Superior temporal gyrus (tissue), 1 donor: ENCODE results near the gene CGB7.
"Not testable (repeated sequence)": the region's sequence is repeated elsewhere in the genome, so short reads cannot be mapped to it uniquely, and the experiment has no call there.

Source experiments
- DNase-seq: peaks from one replicate; pipeline ENCODE4 v3.0.0-alpha.2; 2016; ENCODE audit errors: extremely low spot score

Gene CGB7

DNA sequence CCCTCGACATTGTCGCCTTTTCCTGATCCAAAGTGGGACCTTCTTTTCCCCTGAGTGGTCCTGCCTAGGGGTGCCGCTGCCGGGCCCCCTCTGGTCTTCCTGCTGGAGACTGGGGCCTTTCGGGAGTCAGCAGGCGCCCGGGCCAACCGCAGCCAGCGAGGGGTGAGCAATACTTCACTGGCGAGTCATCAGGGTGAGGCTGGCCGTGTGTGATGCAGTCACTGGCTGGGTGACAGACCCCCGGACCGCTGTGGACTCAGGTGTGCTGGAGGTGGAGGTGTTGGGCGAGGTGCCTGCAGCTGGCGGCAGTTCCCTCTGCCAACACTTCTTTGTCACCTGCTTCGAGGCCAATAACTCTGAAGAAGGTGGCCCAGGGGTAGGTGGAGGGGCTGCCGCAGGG, 15.4 kb downstream of the CGB7 start:
- DNase-seq, result no peak

DNA sequence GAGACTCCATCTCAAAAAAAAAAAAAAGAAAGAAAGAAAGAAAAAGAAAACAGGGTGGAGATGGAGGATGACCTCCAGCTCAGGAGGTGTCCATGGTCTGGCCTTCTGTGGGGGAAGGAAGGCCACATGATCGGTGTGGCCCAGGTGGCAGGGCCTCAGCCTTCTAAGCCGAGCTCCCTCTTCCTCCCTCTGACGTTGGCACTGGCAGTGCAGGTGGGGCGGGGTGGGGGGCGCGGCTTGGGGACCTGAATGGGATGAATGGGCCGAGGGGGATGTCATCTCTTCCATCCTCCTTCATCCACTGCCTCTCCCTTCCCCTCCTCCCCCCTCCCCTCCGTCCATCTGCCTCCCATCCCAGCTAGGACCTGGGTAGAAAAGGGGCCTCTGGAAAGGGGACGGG, 17.8 kb downstream of the CGB7 start:
- not testable (repeated sequence) for DNase-seq

DNA sequence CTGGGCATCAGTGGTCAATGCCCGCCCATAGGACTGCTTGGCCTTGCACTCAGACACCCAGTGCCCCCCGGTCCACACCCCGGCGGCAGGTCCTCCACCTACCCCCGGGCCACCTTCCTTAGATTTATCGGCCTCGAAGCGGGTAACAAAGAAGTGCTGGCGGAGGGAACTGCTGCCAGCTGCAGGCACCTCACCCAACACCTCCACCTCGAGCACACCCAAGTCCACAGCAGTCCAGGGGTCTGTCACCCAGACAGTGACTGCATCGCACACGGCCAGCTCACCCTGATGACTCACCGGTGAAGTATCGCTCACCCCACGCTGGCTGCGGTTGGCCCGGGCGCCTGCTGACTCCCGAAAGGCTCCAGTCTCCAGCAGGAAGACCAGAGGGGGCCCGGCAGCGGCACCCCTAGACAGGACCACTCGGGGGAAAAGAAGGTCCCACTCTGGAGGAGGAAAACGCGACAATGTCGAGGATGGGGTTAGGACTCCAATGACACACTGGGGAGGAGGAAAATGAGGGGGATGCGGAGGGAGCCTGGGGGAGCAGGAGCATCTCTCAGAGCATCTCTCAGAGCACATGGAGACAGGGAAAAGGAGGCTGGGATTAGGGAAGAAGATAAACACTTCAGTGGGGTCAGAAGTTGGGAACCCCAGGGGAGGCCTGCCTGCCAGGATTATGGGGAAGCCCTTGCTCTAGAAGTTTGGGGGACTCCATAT, 18.8 kb downstream of the CGB7 start:
- not testable (repeated sequence) for DNase-seq

DNA sequence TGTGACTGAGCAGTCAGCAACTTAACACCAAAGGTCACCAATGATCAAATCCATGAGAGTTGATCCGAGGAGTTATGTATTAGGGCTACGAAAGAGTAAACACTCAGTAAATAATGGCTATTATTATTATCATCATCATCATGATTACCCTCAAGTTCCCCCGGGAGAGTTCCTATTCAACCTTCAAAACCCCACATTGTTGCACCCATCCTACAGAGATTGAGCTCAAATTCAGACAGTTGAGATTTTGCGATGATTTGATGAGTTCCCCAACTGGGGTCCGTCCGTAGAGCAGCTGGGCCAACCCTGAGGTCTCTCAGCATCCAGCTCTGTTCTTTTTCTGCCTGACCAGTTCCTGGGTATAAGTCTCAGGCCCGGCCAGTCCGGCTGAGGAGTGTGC, 19.4 kb downstream of the CGB7 start:
- DNase-seq, result not testable (repeated sequence)

DNA sequence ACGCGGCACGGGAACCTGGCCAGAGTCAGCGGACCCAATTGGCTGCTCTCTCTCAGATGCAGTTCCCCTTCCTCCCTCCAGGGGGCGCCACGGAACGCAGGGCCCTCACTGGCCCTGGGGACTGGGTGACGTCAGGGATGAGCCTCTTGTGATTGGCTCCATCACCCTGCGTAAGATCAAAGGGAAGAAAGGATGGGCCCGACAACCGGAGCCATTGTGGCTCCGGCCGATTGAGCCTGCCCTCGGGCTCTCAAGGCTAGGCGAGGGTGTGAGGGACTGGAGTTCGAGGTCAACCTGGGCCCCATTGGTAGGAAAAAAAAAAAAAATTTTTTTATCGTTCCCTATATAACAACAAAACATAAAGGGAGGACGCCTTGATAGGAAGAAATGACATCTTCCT, 20.7 kb downstream of the CGB7 start, which contains the start of gene CGB1:
Gene CGB1, minus strand, starts transcription at position 81 of the 400 bp plus-strand sequence. CDS start 184 bp downstream, outside the sequence.
- DNase-seq, result not testable (repeated sequence)

DNA sequence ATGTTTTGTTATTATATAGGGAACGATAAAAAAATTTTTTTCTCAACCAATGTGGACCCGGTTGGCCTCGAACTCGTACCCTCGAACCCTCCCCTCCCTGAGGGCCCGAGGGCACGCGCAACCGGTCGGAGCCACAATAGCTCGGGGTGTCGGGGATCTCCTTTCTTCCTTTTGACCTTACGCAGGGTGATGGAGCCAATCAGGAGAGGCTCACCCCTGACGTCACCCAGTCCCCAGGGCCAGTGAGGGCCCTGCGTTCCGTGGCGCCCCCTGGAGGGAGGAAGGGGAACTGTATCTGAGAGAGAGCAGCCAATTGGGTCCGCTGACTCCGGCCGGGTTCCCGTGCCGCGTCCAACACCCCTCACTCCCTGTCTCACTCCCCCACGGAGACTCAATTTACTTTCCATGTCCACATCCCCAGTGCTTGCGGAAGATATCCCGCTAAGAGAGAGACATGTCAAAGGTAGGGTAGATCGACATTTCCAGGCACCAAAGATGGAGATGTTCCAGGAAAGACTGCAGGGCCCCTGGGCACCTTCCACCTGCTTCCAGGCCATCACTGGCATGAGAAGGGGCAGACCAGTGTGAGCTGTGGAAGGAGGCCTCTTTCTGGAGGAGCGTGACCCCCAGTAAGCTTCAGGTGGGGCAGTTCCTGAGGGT, 25.8 kb downstream of the CGB7 start, which contains the start of gene CGB2:
Gene CGB2, plus strand, starts transcription at position 249 of the 660 bp plus-strand sequence. Its CDS starts 206 bp downstream, at position 455.
- DNase-seq, result not testable (repeated sequence)

DNA sequence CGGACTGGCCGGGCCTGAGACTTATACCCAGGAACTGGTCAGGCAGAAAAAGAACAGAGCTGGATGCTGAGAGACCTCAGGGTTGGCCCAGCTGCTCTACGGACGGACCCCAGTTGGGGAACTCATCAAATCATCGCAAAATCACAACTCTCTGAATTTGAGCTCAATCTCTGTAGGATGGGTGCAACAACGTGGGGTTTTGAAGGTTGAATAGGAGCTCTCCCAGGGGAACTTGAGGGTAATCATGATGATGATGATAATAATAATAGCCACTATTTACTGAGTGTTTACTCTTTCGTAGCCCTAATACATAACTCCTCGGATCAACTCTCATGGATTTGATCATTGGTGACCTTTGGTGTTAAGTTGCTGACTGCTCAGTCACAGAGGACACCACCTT, 27.2 kb downstream of the CGB7 start:
- not testable (repeated sequence) for DNase-seq

DNA sequence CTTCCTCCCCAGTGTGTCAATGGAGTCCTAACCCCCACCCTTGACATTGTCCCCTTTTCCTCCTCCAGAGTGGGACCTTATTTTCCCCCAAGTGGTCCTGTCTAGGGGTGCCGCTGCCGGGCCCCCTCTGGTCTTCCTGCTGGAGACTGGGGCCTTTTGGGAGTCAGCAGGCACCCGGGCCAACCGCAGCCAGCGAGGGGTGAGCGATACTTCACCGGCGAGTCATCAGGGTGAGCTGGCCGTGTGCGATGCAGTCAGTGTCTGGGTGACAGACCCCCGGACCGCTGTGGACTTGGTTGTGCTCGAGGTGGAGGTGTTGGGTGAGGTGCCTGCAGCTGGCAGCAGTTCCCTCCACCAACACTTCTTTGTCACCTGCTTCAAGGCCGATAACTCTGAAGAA, 27.8 kb downstream of the CGB7 start:
- not testable (repeated sequence) for DNase-seq

DNA sequence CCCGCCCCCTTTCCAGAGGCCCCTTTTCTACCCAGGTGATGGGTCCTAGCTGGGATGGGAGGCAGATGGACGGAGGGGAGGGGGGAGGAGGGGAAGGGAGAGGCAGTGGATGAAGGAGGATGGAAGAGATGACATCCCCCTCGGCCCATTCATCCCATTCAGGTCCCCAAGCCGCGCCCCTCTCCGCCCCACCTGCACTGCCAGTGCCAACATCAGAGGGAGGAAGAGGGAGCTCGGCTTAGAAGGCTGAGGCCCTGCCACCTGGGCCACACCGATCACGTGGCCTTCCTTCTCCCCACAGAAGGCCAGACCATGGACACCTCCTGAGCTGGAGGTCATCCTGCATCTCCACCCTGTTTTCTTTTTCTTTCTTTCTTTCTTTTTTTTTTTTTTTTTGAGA, 28.9 kb downstream of the CGB7 start:
- DNase-seq, result not testable (repeated sequence)

DNA sequence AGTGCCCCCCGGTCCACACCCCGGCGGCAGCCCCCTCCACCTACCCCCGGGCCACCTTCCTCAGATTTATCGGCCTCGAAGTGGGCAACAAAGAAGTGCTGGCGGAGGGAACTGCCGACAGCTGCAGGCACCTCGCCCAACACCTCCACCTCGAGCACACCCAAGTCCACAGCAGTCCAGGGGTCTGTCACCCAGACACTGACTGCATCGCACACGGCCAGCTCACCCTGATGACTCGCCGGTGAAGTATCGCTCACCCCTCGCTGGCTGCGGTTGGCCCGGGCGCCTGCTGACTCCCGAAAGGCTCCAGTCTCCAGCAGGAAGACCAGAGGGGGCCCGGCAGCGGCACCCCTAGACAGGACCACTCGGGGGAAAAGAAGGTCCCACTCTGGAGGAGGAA, 31.9 kb downstream of the CGB7 start:
- DNase-seq, result not testable (repeated sequence)

DNA sequence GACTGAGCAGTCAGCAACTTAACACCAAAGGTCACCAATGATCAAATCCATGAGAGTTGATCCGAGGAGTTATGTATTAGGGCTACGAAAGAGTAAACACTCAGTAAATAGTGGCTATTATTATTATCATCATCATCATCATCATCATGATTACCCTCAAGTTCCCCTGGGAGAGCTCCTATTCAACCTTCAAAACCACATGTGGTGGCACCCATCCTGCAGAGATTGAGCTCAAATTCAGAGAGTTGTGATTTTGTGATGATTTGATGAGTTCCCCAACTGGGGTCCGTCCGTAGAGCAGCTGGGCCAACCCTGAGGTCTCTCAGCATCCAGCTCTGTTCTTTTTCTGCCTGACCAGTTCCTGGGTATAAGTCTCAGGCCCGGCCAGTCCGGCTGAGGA, 32.5 kb downstream of the CGB7 start:
- not testable (repeated sequence) for DNase-seq

DNA sequence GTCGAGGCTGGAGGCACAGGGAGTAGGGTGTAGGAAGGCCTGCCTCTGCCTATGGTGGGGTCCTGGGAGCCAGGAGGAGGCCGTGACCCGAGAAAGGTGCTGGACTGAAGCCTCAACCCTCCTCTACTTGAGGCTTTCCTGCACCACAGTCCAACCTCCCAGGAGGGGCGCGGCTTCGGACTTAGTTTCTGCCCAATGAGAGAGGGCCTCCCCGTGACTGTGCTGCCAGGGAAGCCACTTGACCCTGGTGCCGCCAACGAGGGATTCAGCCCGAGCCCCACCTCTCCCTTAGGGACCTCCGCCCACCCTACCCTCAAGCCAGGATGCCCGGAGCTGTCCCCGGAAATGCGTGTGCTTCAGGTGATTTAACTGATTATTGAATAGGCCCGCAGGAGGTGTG, 33.3 kb downstream of the CGB7 start, which contains the start of gene CGB3:
Gene CGB3, minus strand, starts transcription at position 101 of the 400 bp plus-strand sequence. CDS start 362 bp downstream, outside the sequence.
- not testable (repeated sequence) for DNase-seq

DNA sequence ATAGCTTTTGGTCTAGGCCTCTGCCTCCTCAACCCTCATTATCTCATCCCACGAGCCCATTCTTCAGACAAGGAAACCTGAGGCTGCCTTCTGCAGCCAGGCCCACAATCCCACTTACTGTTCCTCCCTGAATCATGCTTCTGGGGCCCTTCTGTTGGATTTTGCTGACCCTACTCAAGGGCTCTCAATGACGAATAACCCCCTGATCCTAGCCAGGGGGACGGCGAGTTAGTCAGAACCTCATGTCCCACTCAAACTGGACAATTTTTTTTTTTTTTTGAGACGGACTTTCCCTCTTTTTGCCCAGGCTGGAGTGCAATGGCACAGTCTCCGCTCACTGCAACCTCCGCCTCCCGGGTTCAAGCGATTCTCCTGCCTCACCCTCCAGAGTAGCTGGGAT, 35.4 kb downstream of the CGB7 start:
- no peak for DNase-seq

DNA sequence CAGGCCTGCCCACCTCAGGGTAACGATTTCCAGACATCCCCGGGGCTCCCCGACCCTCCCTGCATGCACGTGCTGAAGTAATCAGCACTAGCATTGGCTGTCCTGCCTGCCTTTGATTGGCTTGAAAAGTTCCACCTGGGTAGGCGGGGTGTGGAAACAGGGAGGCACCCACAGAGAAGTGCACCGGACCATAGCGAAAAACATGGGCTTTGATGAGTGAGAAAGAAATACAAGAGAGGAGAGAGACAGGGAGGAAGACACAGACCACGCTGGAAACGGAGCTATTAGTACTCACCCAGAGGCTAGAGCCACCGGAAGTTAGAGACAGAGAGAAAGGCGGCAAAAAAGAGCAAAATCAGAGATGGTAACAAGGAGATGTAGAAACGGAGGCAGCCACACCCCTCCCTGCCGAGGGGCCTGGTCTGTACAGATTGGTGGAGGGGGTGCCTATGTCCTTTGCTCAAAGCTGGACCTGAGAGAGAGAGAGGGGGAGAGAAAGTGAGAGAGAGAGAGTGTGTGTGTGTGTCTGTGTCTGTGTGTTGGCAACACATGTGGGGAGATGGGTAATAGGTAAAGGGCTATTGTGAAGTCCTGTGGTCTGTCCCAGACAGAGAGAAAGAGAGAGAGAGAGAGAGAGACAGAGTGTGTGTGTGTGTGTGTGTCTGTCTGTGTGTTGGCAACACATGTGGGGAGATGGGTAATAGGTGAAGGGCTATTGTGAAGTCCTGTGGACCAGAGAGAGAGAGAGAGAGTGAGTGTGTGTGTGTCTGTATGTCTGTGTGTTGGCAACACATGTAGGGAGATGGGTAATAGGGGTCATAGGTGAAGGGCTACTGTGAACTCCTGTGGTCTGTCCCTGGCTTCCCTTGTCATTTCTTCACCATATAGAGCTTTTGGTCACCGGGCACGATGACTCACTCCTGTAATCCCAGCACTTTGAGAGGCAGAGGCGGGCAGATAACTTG, 36.3 kb downstream of the CGB7 start:
- no peak for DNase-seq

DNA sequence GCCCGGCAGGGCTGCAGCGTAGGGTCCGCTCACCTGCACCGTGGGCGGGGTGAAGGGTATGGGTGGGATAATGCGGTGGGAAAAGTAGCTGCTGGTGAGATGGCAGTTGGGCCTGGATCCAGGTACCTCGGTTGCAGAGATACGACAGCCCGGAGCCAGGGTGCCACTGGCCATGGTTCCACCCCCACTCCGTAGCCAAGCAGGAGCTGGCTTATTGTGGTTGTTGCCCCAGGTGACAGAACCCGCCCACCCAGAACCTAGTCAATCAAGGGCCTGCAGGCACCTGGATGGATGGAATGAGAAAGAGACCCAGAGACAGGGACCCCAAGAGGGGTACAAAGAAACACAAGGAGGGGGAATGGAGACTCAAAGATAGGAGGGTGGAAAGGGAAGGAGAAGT, 37.2 kb downstream of the CGB7 start:
- DNase-seq, result no peak

DNA sequence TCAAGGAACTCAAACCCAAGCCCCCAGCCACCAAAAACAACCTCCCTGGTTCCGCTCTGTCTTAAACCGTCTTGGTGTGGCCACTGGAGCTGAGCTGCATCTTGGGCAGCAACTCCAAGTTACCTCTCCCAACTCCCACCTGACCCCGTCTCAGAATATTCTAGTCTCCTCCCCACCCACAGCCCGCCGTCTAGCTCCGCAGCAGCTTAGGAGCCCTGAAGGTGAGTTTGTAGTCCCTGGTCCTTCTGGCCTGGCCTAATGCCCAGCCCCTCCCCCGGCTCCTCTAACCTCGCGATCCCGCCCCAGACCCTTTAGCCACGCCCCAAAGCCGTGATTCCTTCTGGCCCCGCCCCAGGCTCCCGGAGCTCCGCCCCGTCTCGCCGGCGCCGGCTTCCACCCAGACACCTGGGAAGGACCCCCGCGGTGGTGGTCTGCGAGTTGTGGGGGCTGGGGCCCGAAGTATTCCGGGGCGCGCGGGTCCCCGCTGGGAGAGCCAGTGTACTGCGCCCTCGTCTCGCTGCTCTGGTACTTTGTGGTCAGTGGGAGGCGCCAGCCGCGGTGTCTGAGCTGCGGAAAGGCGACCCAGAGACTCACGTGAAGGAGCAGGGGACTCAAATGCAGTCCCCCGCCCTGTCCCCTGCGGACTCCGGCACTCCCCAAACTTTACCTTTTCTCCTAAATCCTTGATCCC, 38.2 kb downstream of the CGB7 start:
- no peak for DNase-seq

DNA sequence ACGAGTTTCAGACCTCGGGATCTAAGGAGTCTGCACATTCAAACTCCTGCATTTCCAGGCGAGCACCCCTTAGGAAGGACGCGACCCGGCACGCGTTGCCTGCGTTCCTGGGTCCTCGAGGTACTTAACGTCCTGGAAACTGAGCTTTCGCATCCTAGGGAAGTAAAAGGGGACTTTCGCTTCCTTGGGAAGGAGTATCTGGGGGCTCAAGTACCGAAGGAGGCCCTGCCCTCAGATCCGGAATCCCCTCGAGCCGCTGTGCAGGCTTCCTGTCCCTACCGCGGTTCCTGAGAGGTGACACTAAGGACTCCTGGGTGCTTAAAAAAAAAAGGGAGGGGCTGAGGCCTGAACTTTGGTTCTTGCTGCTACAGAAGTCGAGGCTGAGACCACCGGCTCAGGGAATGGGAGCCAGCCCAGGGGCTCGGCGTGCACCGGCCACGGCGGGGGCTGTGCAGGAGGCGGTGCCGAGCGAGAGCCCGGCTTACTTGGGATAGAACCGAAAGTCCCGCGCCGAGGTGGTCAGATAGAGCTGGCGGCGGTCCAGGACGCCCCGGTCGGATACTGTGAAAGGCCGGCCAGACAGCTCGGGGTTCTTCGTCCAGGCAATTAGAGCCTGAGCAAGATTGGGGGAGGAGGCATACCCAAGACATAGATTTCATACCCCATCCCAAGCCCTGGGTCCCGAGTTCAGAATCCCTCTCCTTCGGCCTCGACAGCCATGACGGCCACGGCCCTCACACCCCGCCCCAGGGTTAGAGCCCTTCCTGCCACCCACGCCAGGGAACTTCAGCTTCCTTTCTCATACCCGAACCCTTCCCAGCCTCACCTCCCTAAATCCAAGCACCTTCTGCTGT, 38.9 kb downstream of the CGB7 start:
- DNase-seq, result not testable (repeated sequence)

DNA sequence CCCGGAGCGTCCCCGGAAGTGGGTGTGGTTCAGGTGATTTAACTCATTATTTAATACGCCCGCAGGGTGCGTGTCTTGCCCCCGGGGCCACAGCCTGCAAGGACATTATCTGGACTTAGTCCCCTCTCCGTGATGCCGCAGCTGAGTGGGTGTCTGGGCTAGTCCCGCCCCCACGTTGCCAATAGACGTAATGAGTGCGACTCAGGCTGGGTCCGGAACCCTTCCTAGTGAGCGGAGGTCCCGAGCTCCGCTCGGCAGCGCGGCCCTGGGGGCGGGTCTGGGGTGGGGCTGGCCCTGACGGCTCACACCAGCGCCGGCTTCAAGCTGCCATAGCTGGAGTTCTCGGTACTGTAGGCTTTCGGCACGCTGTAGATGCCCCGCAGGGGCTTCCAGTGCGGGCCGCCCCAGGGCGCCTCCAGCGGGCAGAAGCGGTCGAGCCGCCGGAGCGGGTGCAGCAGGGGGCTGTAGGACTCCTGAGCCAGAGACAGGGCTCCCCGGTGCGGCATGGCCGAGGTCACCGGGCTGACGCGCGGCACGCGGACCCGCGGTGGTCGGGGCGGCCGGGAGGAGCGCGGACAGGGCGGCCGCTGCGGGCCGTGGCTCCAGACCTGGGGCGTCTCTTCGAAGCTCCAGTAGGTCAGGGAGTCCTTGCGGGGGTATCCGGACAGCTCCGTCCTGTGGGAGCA, 39.7 kb downstream of the CGB7 start:
- DNase-seq, result no peak

DNA sequence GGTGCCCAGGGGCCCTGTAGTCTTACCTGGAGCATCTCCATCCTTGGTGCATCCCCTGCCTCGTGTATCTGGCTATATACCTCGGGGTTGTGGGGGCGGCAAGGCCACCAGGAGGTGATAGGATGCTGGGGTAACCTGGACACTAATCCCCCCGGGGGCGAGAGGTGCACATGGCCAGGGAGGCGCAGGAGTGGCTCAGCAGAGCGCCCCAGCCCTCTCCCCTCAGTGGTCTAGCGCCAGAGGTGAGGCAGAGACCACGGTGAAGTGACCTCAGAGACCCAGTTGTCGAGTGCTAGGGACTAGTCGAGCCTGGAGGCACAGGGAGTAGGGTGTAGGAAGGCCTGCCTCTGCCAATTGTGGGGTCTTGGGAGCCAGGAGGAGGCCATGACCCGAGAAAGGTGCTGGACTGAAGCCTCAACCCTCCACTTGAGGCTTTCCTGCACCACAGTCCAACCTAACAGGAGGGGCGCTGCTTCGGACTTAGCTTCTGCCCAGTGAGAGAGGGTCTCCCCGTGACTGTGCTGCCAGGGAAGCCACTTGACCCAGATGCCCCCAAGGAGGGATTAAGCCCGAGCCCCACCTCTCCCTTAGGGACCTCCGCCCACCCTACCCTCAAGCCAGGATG, 40.4 kb downstream of the CGB7 start, which contains the start of gene LHB:
Gene LHB, minus strand, starts transcription at position 51 of the 625 bp plus-strand sequence. Its CDS starts 10 bp downstream, at position 41.
- DNase-seq, result no peak
